Measurements from ENCODE around the gene FPGS.

DNA sequence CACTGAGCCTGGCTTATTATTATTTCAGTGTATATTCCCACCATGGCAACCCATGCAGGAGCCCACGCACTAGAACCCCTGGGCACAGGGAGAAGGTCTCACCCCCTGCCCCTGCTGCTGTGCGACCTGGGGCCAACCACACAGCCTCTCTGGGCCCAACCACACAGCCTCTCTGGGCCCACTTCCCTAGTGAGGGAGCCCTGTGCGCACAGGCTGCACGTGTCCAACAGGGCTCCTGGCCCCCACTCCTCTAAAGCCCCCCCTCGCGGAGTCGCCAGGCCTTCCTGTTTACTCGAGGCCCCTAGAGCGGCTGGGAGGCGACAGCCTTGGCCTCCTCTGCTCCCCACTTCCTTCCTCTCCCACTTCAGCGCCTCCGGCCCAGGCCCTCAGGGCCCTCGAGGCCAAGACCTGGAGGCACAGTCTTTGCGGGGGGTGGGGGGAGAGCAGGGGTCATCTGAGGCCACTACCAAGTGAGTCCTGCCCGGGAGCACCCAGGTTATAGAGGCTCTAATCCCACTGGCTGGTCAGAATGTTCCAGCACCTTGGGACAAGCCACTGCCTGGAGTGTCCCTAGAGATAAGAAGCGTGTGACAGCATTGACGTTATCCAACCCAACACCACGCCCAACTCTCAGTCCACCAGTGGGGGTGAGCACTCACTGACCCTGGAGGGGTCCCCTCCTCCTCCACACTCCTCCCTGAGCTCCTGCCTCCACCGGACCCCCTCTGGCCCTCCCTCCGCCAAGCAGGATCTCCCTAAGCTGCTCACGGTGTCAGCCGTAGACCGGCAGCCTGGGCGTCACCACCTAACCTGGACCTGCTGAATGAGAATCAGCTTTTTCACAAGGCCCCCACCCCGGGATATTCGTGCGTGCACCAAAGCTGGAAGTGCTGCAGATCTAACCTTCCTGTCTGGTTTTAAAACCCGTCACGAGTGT lies 59.7 kb downstream of the FPGS start:
- TF ChIP-seq CTCF (conservative IDR thresholded peaks at IDR 0.05; ENCODE audit: low read length), result no peak
- no peak for TF ChIP-seq EZH2phosphoT487 (IDR thresholded peaks at IDR 0.05; ENCODE audit: borderline replicate concordance, low read depth, low read length)

All from OCI-LY7 (cell line).